Keratinocyte (primary cell): ENCODE results near the gene SPOCK1. TPM values are rescaled to one million over a fixed set of nuclear protein-coding genes. Genes with fewer than 3 reads are reported as not detected.

Experiments used
- DNase-seq: peaks from one replicate; pipeline ENCODE4 v3.0.0-alpha.2; 2011; ENCODE audit warnings: low read depth, missing footprints, low spot score
- FAIRE-seq: peaks from 2 replicates; lab custom pipeline; 2011; peaks lifted over from hg19 to GRCh38; lab: Jason Lieb, UNC
- H2AFZ ChIP-seq: 2 replicates; pipeline ENCODE4 v1.6.0; 2012; ENCODE audit warnings: low read length, control low read depth, inconsistent platforms; ENCODE audit not compliant: control insufficient read depth
- H3K27ac ChIP-seq: 2 replicates; pipeline ENCODE4 v1.5.1; 2011; ENCODE audit warnings: low read length; ENCODE audit not compliant: control insufficient read depth, insufficient read depth
- H3K27me3 ChIP-seq: 3 replicates; pipeline ENCODE4 v1.6.0; 2011; ENCODE audit warnings: low read length; ENCODE audit not compliant: control insufficient read depth, insufficient read depth; ENCODE audit errors: extremely low read depth
- H3K36me3 ChIP-seq, 2 experiments: 2 replicates in 1 of 2; 3 replicates in 1 of 2; pipeline ENCODE4 v1.5.1; 2011; ENCODE audit warnings: low read length in 2 of 2, mild to moderate bottlenecking in 1 of 2; ENCODE audit not compliant: control insufficient read depth in 2 of 2, insufficient read depth in 2 of 2; ENCODE audit errors: extremely low read depth in 1 of 2
- H3K4me1 ChIP-seq: 3 replicates; pipeline ENCODE4 v1.5.1; 2011; ENCODE audit warnings: low read length; ENCODE audit not compliant: control insufficient read depth, insufficient read depth; ENCODE audit errors: extremely low read depth
- H3K4me2 ChIP-seq: 3 replicates; pipeline ENCODE4 v1.6.0; 2011; ENCODE audit warnings: low read depth, low read length; ENCODE audit not compliant: control insufficient read depth, insufficient read depth; ENCODE audit errors: extremely low read depth
- H3K4me3 ChIP-seq, 3 experiments: fragments of 200-600 bp in 1 of 3; sonication (generic) in 1 of 3; 2 replicates in 2 of 3; 3 replicates in 1 of 3; pipeline ENCODE4 v1.5.1; 2011 to 2016; ENCODE audit warnings: low read length in 3 of 3, mild to moderate bottlenecking in 3 of 3, control low read depth in 2 of 3, inconsistent platforms in 1 of 3, low read depth in 1 of 3, mixed read lengths in 1 of 3, mixed run types in 1 of 3, moderate library complexity in 1 of 3; ENCODE audit not compliant: control insufficient read depth in 2 of 3, insufficient read depth in 2 of 3; ENCODE audit errors: extremely low read depth in 1 of 3
- H3K79me2 ChIP-seq: 2 replicates; pipeline ENCODE4 v1.6.0; 2012; ENCODE audit warnings: low read length; ENCODE audit not compliant: control insufficient read depth, insufficient read depth
- H3K9ac ChIP-seq: 3 replicates; pipeline ENCODE4 v1.6.0; 2011; ENCODE audit warnings: low read length; ENCODE audit not compliant: control insufficient read depth, insufficient read depth; ENCODE audit errors: extremely low read depth
- H3K9me1 ChIP-seq: 3 replicates; pipeline ENCODE4 v1.6.0; 2011; ENCODE audit warnings: low read length; ENCODE audit not compliant: control insufficient read depth, insufficient read depth; ENCODE audit errors: extremely low read depth
- H3K9me3 ChIP-seq: 2 replicates; pipeline ENCODE4 v1.5.1; 2012; ENCODE audit warnings: low read depth, low read length; ENCODE audit not compliant: control insufficient read depth
- H4K20me1 ChIP-seq: 3 replicates; pipeline ENCODE4 v1.6.0; 2011; ENCODE audit warnings: low read length; ENCODE audit not compliant: control insufficient read depth, insufficient read depth; ENCODE audit errors: extremely low read depth
- EZH2 ChIP-seq: IDR thresholded peaks from one replicate; pipeline ENCODE4 v1.6.1; 2012; ENCODE audit warnings: inconsistent platforms, mild to moderate bottlenecking, low read length, moderate library complexity
- dilution Hi-C: fragments of 300-500 bp; cut with MboI; formaldehyde crosslinking; loops from one replicate; pipeline ENCODE4 v1.7.0; 2020; ENCODE audit warnings: low sequenced_read_pairs; ENCODE audit not compliant: extremely low pct_ligation_motif_present
- polyA plus RNA-seq, 5 experiments: library from polyadenylated mRNA; depleted of rRNA in 3 of 5; stranded (reverse) in 3 of 5; stranded (forward) in 1 of 5; unstranded in 1 of 5; fragments of >200 nt; gene quantifications; 1 replicate in 1 of 5; 2 replicates in 3 of 5; 3 replicates in 1 of 5; pipeline versions ENCODE4 v1.2.1 to v1.2.3, GENCODE V29; 2011 to 2012; ENCODE audit warnings: missing spikeins in 2 of 5, low read depth in 1 of 5, low replicate concordance in 1 of 5
- TF ChIP-seq, protein P1 (sequence below), 3 experiments: IDR thresholded peaks in 1 of 3; conservative IDR thresholded peaks in 1 of 3; optimal IDR thresholded peaks in 1 of 3; 2 replicates in 2 of 3; 3 replicates in 1 of 3; pipeline versions ENCODE3 to v1.5.1; 2011; ENCODE audit warnings: low read length in 3 of 3, mild to moderate bottlenecking in 3 of 3, moderate library complexity in 2 of 3, control low read depth in 1 of 3, inconsistent platforms in 1 of 3; ENCODE audit not compliant: insufficient read depth in 2 of 3; ENCODE audit errors: extremely low read depth in 1 of 3

Gene SPOCK1
- polyA plus RNA-seq, 1 donor (not counting 4 experiments of a cell fraction or from before 2014, with no cell fraction given), result 5.5 TPM

DNA sequence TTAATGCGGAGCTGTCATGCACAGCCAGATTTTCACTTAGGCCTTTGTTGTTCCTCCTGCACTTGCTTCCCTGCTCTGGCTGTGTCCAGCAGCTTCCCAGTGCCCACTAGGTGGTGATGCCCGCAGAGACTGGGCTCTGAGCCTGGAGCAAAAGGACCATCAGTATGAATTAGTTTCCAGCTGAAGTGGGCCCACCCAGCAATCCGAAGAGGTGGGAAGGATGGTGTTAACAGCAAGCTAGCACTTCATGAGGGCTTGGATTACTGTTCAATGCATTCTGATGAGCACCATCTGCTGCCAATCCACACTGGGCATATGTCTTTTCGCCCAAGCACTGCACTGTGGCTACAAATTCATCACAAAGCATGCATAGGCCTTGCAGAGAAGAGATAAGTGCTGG is 459.1 kb downstream of the SPOCK1 start:
- Histone ChIP-seq H3K9me1 (no peaks in the 10 kb centered on the region), H3K79me2 (no peaks in the 10 kb centered on the region), H3K36me3 (no peaks in the 10 kb centered on the region), H3K9me3 (no peaks in the 10 kb centered on the region), H3K4me2 (no peak overlapping the region), H4K20me1 (no peaks in the 10 kb centered on the region), H3K27ac (no peak overlapping the region), H3K4me1 (no peaks in the 10 kb centered on the region), H2AFZ (no peak overlapping the region), H3K9ac (no peak overlapping the region), H3K4me3 (no peak overlapping the region), H3K27me3 (no peaks in the 10 kb centered on the region)
- dilution Hi-C loops, result no loop called here
- FAIRE-seq (no peak), DNase-seq (no peak)
- TF ChIP-seq EZH2, result no peak
- TF ChIP-seq, protein P1, sequence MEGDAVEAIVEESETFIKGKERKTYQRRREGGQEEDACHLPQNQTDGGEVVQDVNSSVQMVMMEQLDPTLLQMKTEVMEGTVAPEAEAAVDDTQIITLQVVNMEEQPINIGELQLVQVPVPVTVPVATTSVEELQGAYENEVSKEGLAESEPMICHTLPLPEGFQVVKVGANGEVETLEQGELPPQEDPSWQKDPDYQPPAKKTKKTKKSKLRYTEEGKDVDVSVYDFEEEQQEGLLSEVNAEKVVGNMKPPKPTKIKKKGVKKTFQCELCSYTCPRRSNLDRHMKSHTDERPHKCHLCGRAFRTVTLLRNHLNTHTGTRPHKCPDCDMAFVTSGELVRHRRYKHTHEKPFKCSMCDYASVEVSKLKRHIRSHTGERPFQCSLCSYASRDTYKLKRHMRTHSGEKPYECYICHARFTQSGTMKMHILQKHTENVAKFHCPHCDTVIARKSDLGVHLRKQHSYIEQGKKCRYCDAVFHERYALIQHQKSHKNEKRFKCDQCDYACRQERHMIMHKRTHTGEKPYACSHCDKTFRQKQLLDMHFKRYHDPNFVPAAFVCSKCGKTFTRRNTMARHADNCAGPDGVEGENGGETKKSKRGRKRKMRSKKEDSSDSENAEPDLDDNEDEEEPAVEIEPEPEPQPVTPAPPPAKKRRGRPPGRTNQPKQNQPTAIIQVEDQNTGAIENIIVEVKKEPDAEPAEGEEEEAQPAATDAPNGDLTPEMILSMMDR (optimal IDR thresholded peaks at IDR 0.05 in 1 of 3, IDR thresholded peaks at IDR 0.05 in 1 of 3, conservative IDR thresholded peaks at IDR 0.05 in 1 of 3; ENCODE audit: extremely low read depth in 1 of 3, insufficient read depth in 2 of 3, low read length in 3 of 3), result no peak

DNA sequence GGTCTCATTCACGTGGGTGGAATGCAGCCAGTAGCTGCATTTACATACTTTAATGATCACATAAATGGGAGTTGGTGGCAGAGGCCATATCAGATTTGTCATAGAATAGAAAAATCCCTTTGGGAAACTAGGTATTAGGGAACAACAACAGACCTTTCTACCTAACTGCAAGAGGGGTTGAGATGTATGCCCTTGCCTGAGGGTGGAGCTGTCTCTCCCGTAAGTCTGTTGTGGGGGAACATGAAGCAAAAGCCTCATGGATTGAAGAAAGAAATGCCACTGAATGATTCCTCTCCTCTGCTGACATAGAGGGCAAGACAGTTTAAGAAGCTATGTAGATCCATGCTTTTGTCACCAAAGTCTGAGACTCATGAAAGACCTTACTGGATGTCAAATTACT is 461.3 kb downstream of the SPOCK1 start:
- H3K4me2 ChIP-seq, result no peak overlapping the region
- no peaks in the 10 kb centered on the region for H3K9me3 ChIP-seq
- no peak for FAIRE-seq
- H3K27me3 ChIP-seq, result no peaks in the 10 kb centered on the region
- H3K9me1 ChIP-seq, result no peaks in the 10 kb centered on the region
- H3K27ac ChIP-seq, result no peak overlapping the region
- no peak overlapping the region for H2AFZ ChIP-seq
- no peak for DNase-seq
- H3K79me2 ChIP-seq, result no peaks in the 10 kb centered on the region
- TF ChIP-seq EZH2, result no peak
- TF ChIP-seq, protein P1 (optimal IDR thresholded peaks at IDR 0.05 in 1 of 3, IDR thresholded peaks at IDR 0.05 in 1 of 3, conservative IDR thresholded peaks at IDR 0.05 in 1 of 3; ENCODE audit: extremely low read depth in 1 of 3, insufficient read depth in 2 of 3, low read length in 3 of 3), result no peak
- no peaks in the 10 kb centered on the region for H3K36me3 ChIP-seq
- no peaks in the 10 kb centered on the region for H3K4me1 ChIP-seq
- no peak overlapping the region for H3K9ac ChIP-seq
- no peak overlapping the region for H3K4me3 ChIP-seq
- dilution Hi-C loops, result no loop called here
- H4K20me1 ChIP-seq, result no peaks in the 10 kb centered on the region
